HG03565 (cell line): Measurements from ENCODE around the gene IL23R.

Experiments
- ATAC-seq: cut with Tn5 transposase; IDR thresholded peaks from one replicate; pipeline ENCODE4 v1.9.1; 2021; ENCODE audit warnings: mild to moderate bottlenecking, moderate library complexity; ENCODE audit not compliant: unreplicated experiment

IL23R gene

DNA sequence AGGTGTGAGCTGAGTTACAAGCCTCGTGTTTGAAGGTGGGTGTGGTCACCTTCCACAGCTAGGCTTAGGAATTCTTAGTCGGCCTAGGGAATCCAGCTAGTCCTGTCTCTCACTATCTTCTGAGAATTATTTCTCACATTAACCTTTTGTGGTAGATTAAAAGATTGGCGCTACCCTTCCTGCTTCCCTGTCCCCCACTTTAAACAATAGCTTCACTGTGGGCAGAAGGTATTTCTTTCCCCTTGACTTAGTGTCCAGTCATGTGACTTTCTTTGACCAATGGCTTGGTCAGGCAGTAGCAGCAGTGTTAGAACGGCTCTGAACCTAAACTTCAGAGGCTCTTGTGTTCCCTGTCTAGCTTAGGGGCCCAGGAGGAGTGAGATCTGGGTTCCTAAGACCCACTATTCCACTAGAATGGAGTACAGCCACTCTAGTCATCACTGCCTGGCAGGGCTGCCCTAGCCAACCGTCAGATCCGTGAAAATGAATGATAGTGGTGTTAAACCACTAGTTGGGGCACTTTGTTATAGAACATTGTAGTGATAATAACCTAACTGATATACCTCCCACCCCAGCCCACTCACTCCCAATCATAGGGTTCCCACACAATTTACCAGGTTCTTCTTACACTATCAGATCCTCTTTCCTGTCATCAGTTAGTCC, 17.6 kb upstream of the IL23R start:
- peak; percentile 12 for ATAC-seq

- ATAC-seq, result peak; percentile 97
These were observed 17.0 kb upstream of the IL23R start for GRCh38 chr1:67149179-67149770.

GRCh38 chr1:67150931-67151330, 15.3 kb upstream of the IL23R start:
- no peak for ATAC-seq

DNA sequence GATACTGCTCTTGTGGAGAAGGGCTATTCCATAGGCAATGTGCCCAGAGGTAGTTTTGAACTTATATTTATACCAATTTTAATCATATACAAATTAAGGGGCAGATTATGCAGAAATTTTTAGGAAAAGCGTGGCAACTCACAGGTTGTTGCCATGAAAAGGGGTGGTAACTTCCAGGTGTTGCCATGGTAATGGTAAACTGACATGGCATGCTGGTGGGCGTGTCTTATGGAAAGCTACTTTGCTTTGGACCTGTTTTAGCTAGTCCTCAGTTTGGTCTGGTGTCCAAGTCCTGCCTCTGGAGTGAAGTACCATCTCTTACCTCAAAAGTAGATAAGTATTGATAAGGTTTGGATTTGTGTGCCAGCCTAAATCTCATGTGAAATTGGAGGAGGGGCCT, 7.9 kb upstream of the IL23R start:
- ATAC-seq, result no peak

- no peak for ATAC-seq
These were observed 7.0 kb upstream of the IL23R start for GRCh38 chr1:67159233-67159632.

- peak; percentile 63 for ATAC-seq
These were observed 3.3 kb upstream of the IL23R start for GRCh38 chr1:67162954-67163353.

DNA sequence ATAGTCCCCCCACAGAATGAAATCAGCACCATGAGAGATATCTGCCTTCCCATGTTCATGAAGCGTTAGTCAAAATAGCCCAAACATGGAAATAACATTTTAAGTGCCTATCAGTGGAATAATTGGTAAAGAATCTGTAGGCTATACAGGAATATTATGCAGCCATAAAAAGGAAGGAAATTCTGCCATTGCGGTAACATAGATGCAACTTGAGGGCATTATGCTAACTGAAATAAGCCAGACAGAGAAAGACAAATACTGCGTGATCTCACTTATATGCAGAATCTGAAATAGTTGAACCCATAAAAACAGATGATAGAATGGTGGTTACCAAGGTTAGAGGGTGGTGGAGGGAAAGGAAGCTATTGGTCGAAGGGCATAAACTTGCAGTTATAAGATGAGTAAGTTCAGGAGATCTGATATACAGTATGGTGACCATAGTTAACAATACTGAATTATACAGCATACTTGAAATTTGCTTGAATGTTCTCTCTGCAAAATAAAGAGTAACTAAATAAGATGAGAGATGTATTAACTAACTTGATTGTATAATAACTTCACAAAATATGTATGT, 699 bp upstream of the IL23R start:
- ATAC-seq, result no peak

- no peak for ATAC-seq
These were observed 3.2 kb downstream of the IL23R start for GRCh38 chr1:67169496-67169895.

GRCh38 chr1:67169932-67170331, 3.7 kb downstream of the IL23R start:
- no peak for ATAC-seq

GRCh38 chr1:67170751-67171573, 4.7 kb downstream of the IL23R start:
- ATAC-seq, result no peak

GRCh38 chr1:67171574-67171955, 5.3 kb downstream of the IL23R start:
- no peak for ATAC-seq

- peak; percentile 44 for ATAC-seq
These were observed 5.7 kb downstream of the IL23R start for GRCh38 chr1:67171978-67172377.

- ATAC-seq, result no peak
These were observed 7.7 kb downstream of the IL23R start for GRCh38 chr1:67173988-67174387.

DNA sequence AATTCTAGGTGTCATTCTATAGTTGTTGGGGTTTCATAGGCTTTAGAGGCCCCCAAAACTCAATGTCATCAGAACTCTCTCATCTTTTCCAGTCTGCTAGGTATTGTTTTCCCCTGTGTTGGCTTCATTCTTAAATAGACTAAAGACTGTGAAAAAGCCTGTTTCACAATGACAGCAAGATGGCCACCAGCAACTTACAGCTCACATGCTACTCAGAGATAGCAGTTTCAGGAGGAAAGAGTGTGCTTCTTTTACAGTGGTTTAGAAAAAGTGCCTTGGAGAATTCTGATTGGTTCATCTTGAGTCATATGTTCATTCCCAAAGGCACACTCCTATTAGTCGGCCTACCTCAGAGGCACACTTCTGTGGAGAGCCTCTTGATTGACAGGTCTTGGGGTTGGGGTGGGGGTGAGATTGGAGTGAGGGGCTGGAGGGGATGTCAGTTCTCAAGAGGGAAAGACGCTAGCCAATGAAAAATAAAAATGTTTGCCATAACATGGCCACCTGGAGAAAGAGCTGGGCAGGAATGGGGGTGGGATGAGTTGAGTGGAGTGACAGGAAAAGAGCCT, 8.5 kb downstream of the IL23R start:
- peak; percentile 37 for ATAC-seq

- no peak for ATAC-seq
These were observed 9.4 kb downstream of the IL23R start for GRCh38 chr1:67175530-67176087.

- no peak for ATAC-seq
These were observed 18.7 kb downstream of the IL23R start for GRCh38 chr1:67184838-67185421.

- no peak for ATAC-seq
These were observed 21.9 kb downstream of the IL23R start for GRCh38 chr1:67188137-67188536.

GRCh38 chr1:67189953-67190352, 23.7 kb downstream of the IL23R start:
- no peak for ATAC-seq

DNA sequence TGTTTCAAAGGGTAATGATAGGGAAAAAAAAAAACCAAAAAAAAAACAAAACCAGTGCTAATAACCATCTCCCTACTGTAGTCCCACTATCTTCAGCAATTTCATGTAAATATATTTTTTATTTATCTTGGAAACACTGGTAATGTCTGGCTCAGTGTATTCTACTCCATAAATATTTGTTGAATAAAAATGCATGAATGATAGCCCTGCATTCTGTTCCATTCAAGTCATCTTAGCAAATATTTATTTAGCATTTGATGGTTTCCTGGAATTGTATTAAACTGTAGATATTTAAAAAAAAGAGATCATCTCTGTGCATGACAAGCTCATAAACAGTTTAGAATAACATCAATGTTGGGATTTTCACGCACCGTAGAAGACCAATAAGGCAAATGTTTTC, 24.2 kb downstream of the IL23R start:
- ATAC-seq, result no peak

- no peak for ATAC-seq
These were observed 24.7 kb downstream of the IL23R start for GRCh38 chr1:67190942-67191341.
